Astrocyte (in vitro differentiated cells and primary cell): ENCODE measurements around the gene MINDY3.

Experiments
- EZH2 ChIP-seq: IDR thresholded peaks from 2 replicates; pipeline ENCODE4 v1.6.1; 2012; ENCODE audit warnings: mild to moderate bottlenecking, low read length, inconsistent platforms; ENCODE audit not compliant: insufficient read depth
- TF ChIP-seq, protein P1 (sequence below): IDR thresholded peaks from 2 replicates; pipeline ENCODE4 v1.5.1; 2011; ENCODE audit warnings: low read depth, mild to moderate bottlenecking, inconsistent platforms, low read length, moderate library complexity; ENCODE audit not compliant: insufficient read depth

DNA sequence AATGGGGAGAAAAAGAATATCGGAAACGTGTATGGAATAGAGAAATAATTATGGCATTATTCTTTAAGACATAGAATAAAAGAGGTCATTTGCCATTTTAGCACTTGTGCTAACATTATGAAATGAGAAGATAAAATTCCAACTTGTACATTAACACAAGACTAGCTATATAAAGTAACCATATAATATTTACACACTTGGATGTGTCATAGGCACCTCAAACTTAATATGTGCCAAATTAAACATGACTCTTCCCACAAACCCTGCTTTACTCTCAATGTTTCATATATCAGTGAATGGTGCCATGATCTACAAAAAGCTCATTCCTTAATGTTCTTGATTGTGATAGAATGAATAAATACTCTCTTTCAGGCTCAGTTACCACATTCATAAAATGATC is 4.1 kb upstream of the MINDY3 start:
- TF ChIP-seq, protein P1, sequence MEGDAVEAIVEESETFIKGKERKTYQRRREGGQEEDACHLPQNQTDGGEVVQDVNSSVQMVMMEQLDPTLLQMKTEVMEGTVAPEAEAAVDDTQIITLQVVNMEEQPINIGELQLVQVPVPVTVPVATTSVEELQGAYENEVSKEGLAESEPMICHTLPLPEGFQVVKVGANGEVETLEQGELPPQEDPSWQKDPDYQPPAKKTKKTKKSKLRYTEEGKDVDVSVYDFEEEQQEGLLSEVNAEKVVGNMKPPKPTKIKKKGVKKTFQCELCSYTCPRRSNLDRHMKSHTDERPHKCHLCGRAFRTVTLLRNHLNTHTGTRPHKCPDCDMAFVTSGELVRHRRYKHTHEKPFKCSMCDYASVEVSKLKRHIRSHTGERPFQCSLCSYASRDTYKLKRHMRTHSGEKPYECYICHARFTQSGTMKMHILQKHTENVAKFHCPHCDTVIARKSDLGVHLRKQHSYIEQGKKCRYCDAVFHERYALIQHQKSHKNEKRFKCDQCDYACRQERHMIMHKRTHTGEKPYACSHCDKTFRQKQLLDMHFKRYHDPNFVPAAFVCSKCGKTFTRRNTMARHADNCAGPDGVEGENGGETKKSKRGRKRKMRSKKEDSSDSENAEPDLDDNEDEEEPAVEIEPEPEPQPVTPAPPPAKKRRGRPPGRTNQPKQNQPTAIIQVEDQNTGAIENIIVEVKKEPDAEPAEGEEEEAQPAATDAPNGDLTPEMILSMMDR = no peak
- TF ChIP-seq EZH2 = no peak
